SH-SY5Y (cell line): ENCODE data around the gene PTPRG.

Experiments used
- GATA2 ChIP-seq: IDR thresholded peaks from 2 replicates; pipeline ENCODE4 v1.6.1; 2011; ENCODE audit warnings: mild to moderate bottlenecking, low read depth, low read length
- GATA3 ChIP-seq: IDR thresholded peaks from 2 replicates; pipeline ENCODE4 v1.6.1; 2011; ENCODE audit warnings: low read depth, mild to moderate bottlenecking, low read length, moderate library complexity

- no peak for TF ChIP-seq GATA2
- TF ChIP-seq GATA3 = no peak
Measured at GRCh38 chr3:61561374-61562041, at the start of gene PTPRG.
